Bronchial smooth muscle cell (primary cell): ENCODE measurements around the gene AKAP3. TPM values are rescaled to one million over a fixed set of nuclear protein-coding genes. Genes with fewer than 3 reads are reported as not detected.

Source experiments
- total RNA-seq: library from RNA; depleted of rRNA; stranded (reverse); fragments of >200 nt; gene quantifications from 2 replicates; pipeline ENCODE4 v1.2.1, GENCODE V29; 2014

Gene AKAP3
- total RNA-seq: 0.63 and 2.1 TPM in 2 replicates

DNA sequence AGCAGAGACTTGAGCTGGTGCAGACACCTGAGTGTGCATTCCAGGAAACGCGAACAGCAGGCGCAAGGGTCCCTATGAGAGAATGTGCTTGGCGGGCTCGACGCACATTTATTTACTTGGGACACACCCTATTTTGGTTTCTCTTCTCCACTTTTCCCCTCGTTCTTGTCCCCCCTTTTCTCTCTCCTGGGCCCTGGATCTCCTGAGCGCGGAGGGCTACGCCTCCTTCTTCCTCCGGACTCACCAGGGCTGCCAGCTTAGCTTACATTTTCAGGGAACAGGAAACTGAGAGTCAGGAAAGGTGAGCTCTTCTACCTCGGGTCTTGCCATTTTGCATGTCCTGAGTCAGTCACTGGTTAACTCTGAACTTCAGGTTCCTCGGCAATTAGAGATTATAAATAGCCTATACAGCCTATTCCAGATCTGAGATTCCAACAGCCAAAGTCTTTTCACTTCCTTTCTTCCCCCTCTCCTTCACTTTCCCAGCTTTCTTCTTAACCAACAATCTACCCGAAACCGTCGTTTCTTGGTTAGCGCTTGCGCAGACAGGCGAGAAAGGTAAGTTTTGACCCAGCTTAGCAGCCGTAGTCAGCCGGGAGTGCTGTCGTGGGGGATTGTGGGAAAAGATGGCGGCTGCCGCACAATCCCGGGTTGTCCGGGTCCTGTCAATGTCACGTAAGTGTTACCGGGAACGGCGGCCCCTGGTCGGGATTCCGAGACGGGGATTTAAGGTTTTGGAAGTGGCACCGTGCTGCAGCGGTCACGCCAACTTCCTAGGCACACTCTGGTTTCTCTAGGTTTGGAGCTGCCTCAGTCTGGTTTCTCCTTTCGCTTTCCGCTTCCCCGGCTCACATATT lies at the start of gene AKAP3, which contains the start of gene NDUFA9:
TSS of gene AKAP3 (minus strand) at position 551 of the 857 bp plus-strand sequence. CDS start 10,855 bp downstream, outside the sequence.
TSS of gene NDUFA9 (plus strand) at position 614 of the 857 bp plus-strand sequence. CDS start at position 627, 13 bp downstream.

Other genes starting within 250 kb of the AKAP3 start
- not detected in 2 replicates for gene FGF6, start 203.2 kb downstream of the AKAP3 start, total RNA-seq
- 0.43 and 1.6 TPM in 2 replicates for gene RAD51AP1, start 110.2 kb downstream of the AKAP3 start, total RNA-seq
- 43.4 and 62.3 TPM in 2 replicates for gene DYRK4, start 86.8 kb downstream of the AKAP3 start, total RNA-seq
- 31.1 and 62.0 TPM in 2 replicates for gene NDUFA9, start 63 bp upstream of the AKAP3 start, total RNA-seq
- 0.17 TPM in 1 of 2 replicates, not detected in the other for gene GALNT8, start 71.3 kb upstream of the AKAP3 start, total RNA-seq